HepG2 (cell line): Measurements from ENCODE around the gene ACACB.

Experiments
- ADNP ChIP-seq: sonication (generic); formaldehyde crosslinking; IDR thresholded peaks from 2 replicates; pipeline ENCODE4 v1.4.0; 2020; ENCODE audit warnings: missing genetic modification reagents
- ZSCAN20 ChIP-seq: sonication (generic); formaldehyde crosslinking; IDR thresholded peaks from 2 replicates; pipeline ENCODE4 v1.4.0; 2020; ENCODE audit warnings: missing genetic modification reagents, mild to moderate bottlenecking, borderline replicate concordance
- TF ChIP-seq, protein P1 (sequence below): sonication (generic); formaldehyde crosslinking; IDR thresholded peaks from 2 replicates; pipeline ENCODE4 v1.4.0; 2020; ENCODE audit warnings: missing genetic modification reagents

DNA sequence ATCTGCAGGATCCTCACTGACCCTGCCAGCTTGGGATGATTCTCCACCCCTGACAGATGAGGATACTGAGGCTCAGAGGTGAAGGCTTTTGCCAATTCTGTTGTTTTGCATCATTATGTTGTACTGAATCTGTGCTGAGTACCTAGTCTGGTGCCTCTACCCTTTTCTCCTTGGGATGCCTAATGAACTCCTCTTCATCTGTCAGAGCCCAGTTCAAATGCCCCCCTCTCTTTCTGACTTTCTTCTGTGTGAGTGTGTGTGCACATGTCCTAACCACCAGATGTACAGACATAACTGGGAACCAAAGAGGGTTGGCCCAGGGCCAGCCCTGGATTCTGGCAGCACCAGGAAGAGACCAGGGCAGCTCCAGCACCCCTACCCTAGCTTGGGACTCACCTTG, 169.9 kb downstream of the ACACB start:
- TF ChIP-seq ADNP (CRISPR knock-in tag), result no peak
- TF ChIP-seq, protein P1, sequence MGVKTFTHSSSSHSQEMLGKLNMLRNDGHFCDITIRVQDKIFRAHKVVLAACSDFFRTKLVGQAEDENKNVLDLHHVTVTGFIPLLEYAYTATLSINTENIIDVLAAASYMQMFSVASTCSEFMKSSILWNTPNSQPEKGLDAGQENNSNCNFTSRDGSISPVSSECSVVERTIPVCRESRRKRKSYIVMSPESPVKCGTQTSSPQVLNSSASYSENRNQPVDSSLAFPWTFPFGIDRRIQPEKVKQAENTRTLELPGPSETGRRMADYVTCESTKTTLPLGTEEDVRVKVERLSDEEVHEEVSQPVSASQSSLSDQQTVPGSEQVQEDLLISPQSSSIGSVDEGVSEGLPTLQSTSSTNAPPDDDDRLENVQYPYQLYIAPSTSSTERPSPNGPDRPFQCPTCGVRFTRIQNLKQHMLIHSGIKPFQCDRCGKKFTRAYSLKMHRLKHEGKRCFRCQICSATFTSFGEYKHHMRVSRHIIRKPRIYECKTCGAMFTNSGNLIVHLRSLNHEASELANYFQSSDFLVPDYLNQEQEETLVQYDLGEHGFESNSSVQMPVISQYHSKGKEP (CRISPR knock-in tag), result no peak
- no peak for TF ChIP-seq ZSCAN20 (CRISPR knock-in tag)
